AG10803 (cell line): ENCODE data around the gene TMEM101.

ENCODE experiments used
- DNase-seq: peaks from one replicate; pipeline ENCODE4 v3.0.0; 2010; ENCODE audit warnings: low read depth
- H3K4me3 ChIP-seq: 2 replicates; pipeline ENCODE4 v1.5.1; 2011; ENCODE audit warnings: mild to moderate bottlenecking, low read length, control low read depth
- TF ChIP-seq, protein P1 (sequence below): conservative IDR thresholded peaks from 2 replicates; pipeline ENCODE4 v1.5.1; 2011; ENCODE audit warnings: mild to moderate bottlenecking, low read length, control low read depth, inconsistent platforms

Gene TMEM101

DNA sequence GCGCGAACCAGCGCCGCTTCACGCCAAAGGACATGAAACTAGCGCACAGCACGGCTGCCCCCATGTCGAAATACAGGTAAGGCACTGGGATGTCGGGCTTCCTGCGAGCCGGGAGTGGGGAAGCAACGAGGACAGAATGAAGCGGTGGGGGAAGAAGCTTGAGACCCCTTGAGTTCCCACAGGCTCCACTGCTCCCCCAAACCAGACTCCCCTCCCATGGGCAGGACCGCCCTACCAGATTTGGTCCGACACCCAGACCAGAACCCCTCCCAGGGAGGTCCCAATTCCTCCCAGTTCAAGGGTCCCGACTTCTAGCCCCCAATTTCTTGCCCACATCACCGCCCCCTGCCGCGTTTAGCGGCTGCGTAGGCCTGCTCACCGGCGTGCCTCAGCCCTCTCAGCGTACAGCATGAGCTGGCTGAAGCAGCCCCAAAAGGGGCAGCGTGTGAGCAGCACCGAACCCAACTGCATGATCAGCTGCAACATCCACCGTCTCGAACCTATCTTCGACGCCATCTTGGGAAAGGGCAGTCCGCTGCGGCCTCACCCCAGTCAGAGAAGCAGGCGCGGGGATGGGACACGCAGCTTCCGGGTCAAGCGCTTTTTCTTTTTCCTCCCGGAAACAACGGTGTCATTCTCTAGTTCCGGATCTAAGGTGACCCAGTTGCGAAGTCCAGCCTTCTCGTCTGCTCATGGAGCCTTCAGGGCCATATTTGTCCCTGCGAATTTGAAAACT is at the start of gene TMEM101:
Gene TMEM101 (minus strand): TSS at position 527 of the 736 bp plus-strand sequence. CDS start 11 bp downstream, at position 516.
- DNase-seq, result peak; percentile 94
- peak within 1 kb of the TSS; percentile 99 for H3K4me3 ChIP-seq
- TF ChIP-seq, protein P1, sequence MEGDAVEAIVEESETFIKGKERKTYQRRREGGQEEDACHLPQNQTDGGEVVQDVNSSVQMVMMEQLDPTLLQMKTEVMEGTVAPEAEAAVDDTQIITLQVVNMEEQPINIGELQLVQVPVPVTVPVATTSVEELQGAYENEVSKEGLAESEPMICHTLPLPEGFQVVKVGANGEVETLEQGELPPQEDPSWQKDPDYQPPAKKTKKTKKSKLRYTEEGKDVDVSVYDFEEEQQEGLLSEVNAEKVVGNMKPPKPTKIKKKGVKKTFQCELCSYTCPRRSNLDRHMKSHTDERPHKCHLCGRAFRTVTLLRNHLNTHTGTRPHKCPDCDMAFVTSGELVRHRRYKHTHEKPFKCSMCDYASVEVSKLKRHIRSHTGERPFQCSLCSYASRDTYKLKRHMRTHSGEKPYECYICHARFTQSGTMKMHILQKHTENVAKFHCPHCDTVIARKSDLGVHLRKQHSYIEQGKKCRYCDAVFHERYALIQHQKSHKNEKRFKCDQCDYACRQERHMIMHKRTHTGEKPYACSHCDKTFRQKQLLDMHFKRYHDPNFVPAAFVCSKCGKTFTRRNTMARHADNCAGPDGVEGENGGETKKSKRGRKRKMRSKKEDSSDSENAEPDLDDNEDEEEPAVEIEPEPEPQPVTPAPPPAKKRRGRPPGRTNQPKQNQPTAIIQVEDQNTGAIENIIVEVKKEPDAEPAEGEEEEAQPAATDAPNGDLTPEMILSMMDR, result no peak

DNA sequence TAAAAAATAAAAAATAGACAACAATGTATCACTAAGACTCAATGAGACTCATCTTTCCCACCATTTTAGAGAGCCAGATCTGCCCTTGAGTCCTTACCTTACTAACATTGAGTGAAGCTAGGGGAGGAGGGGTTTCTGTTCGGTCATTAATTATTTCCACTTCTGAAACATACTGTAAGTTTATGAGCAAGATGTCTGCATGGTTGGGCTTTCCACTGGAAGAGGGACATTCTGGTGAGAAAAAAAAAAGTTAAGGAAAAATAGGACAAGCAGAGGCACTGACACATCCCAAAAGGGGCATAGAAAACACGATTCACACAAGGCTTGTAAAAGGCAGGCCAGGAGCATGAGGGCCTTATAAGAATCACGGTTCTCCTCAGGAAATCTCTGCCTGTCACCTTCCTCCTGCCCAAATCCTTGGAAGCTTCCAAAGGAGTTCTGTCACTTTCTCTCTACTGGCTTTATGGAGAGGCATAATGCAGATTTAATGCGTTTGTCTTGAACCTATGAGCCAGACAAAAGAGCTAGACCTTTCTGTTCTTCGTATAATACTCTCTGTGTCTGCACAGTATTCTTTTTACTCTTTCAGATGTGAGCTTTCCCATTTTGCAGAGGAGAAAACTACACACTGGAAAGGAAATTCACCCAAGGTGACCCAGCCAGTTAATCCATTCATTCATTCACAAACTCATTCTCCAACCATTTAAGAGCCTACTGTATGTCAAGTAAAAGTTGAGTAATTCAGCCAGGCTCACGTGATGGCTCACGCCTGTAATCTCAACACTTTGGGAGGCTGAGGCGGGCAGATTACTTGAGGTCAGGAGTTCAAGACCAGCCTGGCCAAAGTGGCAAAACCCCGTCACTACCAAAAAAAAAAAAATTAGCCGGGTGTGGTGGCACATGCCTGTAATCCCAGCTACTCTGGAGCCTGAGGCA is 49.2 kb upstream of the TMEM101 start:
- no peak overlapping the region for H3K4me3 ChIP-seq
- TF ChIP-seq, protein P1, result no peak
- no peak for DNase-seq

DNA sequence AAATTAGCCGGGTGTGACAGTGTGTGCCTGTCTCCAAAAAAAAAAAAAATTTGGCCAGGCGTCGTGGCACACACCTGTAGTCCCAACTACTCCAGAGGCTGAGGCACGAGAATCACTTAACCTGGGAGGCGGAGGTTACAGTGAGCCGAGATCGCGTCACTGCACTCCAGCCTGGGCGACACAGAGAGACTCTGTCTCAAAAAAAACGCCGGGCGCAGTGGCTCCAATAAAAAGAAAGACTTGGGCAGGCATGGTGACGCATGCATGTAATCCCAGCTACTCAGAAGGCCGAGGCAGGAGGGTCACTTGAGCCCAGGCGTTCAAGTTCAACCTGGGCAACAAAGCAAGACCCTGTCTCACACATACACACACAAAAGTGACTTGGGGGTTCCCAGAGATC is 48.1 kb upstream of the TMEM101 start:
- TF ChIP-seq, protein P1, result no peak
- DNase-seq, result no peak
- no peak overlapping the region for H3K4me3 ChIP-seq

DNA sequence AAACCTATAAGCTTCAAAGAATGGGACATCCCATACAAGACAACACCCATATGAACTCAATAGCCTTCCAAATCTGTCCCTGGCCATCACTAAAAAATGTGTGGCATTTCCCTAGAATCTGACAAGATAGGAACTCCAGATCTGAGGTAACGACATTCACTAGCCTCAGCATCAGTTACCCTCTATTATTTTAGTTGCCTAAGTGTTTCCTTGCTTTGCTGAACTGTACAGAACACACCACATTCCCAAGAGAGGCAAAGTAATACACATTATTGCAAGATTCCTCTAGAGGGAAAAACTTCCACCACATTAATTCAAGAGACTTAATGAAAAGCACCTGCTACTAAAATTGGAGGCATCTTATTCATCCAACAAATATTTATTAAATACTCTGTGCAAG is 46.7 kb upstream of the TMEM101 start:
- DNase-seq, result peak; percentile 92
- H3K4me3 ChIP-seq, result no peak overlapping the region
- TF ChIP-seq, protein P1, result no peak

DNA sequence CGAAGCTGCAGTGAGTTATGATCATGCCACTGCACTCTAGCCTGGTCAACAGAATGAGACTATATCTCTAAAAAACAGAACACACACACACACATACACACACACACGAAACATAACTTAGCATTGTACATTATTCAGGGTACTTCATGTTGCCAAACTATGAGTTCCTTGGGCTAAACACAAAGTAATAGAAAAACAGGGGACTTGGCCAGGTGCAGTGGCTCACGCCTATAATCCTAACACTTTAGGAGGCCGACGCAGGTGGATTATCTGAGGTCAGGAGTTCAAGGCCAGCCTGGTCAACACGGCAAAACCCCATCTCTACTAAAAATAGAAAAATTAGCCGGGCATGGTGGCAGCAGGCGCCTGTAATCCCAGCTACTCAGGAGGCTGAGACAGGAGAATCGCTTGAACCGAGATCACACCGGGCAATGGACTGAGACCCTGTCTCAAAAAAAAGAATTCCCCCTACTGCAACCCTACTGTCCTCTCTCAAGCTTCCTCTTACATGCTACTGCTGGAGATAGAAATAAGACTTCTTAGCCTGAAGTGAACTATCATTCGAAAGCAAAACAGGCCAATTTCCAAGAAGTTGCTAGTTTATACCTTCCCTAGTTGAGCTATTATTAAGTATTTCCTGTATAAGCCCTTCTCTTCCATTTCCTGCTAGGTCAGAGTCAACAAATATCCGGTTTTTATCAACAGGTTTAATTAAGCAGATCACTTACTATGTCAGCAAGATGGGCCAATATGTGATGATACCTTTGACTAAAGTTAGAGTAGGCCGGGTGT is 44.5 kb upstream of the TMEM101 start:
- TF ChIP-seq, protein P1, result no peak
- H3K4me3 ChIP-seq, result no peak overlapping the region
- no peak for DNase-seq

DNA sequence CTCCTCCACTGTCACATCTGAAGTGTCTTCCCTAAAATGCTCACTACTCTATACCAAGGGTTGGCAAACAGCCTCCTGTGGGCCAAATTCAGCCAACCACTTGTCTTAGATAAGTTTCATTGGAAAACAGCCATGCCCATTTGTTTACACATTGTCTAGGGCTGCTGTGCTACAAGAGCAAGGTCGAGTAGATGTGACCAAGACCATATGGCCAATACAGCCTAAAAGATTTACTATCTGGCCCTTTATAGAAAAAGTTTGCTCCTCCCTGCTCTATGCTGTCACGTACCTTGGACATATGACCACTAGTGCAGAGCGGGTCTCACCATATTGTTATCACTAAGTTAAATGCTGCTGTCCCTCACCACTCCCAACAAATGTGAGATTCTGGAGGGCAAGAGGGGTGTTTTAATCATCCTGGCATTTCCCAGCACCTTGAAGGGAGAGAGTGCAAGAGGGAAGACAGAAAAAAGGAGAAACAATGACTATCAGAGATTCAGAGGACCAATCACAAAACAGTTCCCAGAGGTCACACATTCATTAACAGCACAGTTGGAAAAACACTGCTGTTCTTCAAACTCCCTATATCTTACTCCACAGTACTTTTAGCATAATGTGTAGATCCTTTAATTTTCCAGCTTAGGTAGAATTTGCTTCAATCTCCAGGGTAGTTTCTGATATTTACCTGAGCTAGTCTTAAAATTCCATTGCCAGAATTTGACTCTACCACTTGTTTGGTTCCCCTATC is 38.5 kb upstream of the TMEM101 start:
- H3K4me3 ChIP-seq, result no peak overlapping the region
- TF ChIP-seq, protein P1, result no peak
- DNase-seq, result no peak
